HepG2 (cell line): Measurements from ENCODE around the gene PRKCE. TPM values are rescaled to one million over a fixed set of nuclear protein-coding genes. Genes with fewer than 3 reads are reported as not detected.

ENCODE experiments used
- ATRX ChIP-seq: sonication (generic); formaldehyde crosslinking; IDR thresholded peaks from 2 replicates; pipeline ENCODE4 v1.4.0; 2020; ENCODE audit warnings: missing genetic modification reagents, borderline replicate concordance
- POLR2G ChIP-seq: fragments of 200-400 bp; formaldehyde crosslinking; IDR thresholded peaks from 2 replicates; pipeline ENCODE4 v1.6.1; 2018; ENCODE audit warnings: mild to moderate bottlenecking, low read depth, low read length, moderate library complexity
- SALL1 ChIP-seq: sonication (generic); formaldehyde crosslinking; IDR thresholded peaks from 2 replicates; pipeline ENCODE4 v1.8.0; 2022; ENCODE audit warnings: mild to moderate bottlenecking, missing genetic modification reagents
- SOX13 ChIP-seq, 3 experiments: fragments of 450-650 bp in 1 of 3; sonication (generic) in 1 of 3; formaldehyde crosslinking in 1 of 3; IDR thresholded peaks in 2 of 3; conservative IDR thresholded peaks in 1 of 3; 2 replicates each; pipeline versions ENCODE4 v1.5.0 to v1.6.1; 2016 to 2020; ENCODE audit warnings: antibody characterized with exemption in 1 of 3, mild to moderate bottlenecking in 1 of 3, missing compliant biosample characterization in 1 of 3, missing genetic modification reagents in 1 of 3, moderate library complexity in 1 of 3
- SP5 ChIP-seq: IDR thresholded peaks from 2 replicates; pipeline ENCODE4 v1.6.1; 2016; ENCODE audit warnings: low read depth, borderline replicate concordance
- TARDBP ChIP-seq: sonication (generic); formaldehyde crosslinking; IDR thresholded peaks from 2 replicates; pipeline ENCODE4 v1.8.0; 2022; ENCODE audit warnings: mild to moderate bottlenecking, missing genetic modification reagents
- ZNF251 ChIP-seq: sonication (generic); formaldehyde crosslinking; IDR thresholded peaks from 2 replicates; pipeline ENCODE4 v1.9.0; 2021; ENCODE audit warnings: mild to moderate bottlenecking, missing genetic modification reagents
- ZNF383 ChIP-seq: sonication (generic); formaldehyde crosslinking; IDR thresholded peaks from 2 replicates; pipeline ENCODE4 v1.4.0; 2020; ENCODE audit warnings: missing genetic modification reagents, mild to moderate bottlenecking, borderline replicate concordance
- ZNF510 ChIP-seq: sonication (generic); formaldehyde crosslinking; IDR thresholded peaks from 2 replicates; pipeline ENCODE4 v1.4.0; 2020; ENCODE audit warnings: low read depth, mild to moderate bottlenecking, missing genetic modification reagents
- ZNF605 ChIP-seq: sonication (generic); formaldehyde crosslinking; IDR thresholded peaks from 2 replicates; pipeline ENCODE4 v1.8.0; 2022; ENCODE audit warnings: mild to moderate bottlenecking, missing genetic modification reagents
- polyA plus RNA-seq, 8 experiments: library from polyadenylated mRNA; depleted of rRNA in 3 of 8; stranded (reverse) in 7 of 8; unstranded in 1 of 8; fragments of >200 nt; fragmentation: Illumina TruSeq in 4 of 8; extraction: Trizol in 4 of 8; gene quantifications; 2 replicates each; pipeline versions ENCODE4 v1.2.1 to v1.2.3, GENCODE V29; 2011 to 2016; ENCODE audit warnings: low read depth in 4 of 8, missing spikeins in 1 of 8, mixed read lengths in 1 of 8; ENCODE audit not compliant: insufficient read depth in 1 of 8
- total RNA-seq, 5 experiments: library from RNA; depleted of rRNA; stranded (reverse); fragments of >200 nt; fragmentation: Illumina TruSeq; extraction: Trizol; gene quantifications; 2 replicates each; pipeline ENCODE4 v1.2.3, GENCODE V29; 2016; ENCODE audit warnings: low read depth in 1 of 5
- TF ChIP-seq, protein P1 (sequence below): sonication (generic); formaldehyde crosslinking; IDR thresholded peaks from 2 replicates; pipeline ENCODE4 v1.5.1; 2020; ENCODE audit warnings: missing genetic modification reagents, mild to moderate bottlenecking, borderline replicate concordance
- TF ChIP-seq, protein P2 (sequence below): IDR thresholded peaks from 2 replicates; pipeline ENCODE4 v1.4.0; 2020; ENCODE audit warnings: mild to moderate bottlenecking, missing genetic modification reagents
- TF ChIP-seq, protein P3 (sequence below): sonication (generic); formaldehyde crosslinking; IDR thresholded peaks from 2 replicates; pipeline ENCODE4 v1.4.0; 2020; ENCODE audit warnings: mild to moderate bottlenecking, missing genetic modification reagents
- TF ChIP-seq, protein P4 (sequence below): sonication (generic); formaldehyde crosslinking; IDR thresholded peaks from 2 replicates; pipeline ENCODE4 v1.8.0; 2022; ENCODE audit warnings: mild to moderate bottlenecking, missing genetic modification reagents, borderline replicate concordance

The PRKCE gene
- total and polyA plus RNA-seq, 2 of the 13 experiments (the other 11 are each of a cell fraction or from before 2014, with no cell fraction given) = 1.0 to 3.9 TPM

DNA sequence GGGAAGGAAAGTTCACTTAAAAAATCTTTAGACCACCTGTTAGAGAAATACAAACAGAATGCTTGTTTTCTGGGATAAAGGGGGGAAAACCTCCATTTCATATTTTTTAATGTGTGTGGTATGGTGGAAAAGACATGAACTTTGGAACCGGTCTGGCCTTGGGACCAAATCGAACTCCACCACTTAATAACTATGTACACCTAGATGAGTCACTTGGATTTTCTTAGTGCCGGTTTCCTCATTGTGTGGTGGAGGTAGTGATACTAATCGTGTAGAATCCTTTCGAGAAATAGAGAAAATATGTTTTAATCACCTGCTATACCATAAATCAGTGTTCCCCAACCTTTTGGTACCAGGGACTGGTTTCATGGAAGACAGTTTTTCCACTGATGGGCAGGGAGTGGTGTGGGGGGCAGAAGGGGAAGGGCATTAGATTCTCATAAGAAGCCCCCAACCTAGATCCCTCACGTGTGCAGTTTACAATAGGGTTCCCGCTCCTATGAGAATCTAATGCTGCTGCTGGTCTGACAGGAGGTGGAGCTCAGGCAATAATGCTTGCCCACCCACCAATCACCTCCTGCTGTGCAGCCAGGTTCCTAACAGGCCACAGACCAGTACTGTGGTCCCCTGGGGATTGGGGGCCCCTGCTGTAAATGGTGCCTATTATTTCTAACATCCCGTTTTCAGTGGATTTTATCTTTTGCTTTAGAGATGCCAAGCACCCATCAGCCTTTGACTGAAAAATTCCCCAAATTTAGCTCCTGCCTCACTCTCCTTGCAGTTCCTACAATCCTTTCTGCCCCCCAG lies 308.8 kb downstream of the PRKCE start (continued):
- TF ChIP-seq TARDBP (no peak), ZNF510 (CRISPR knock-in tag) (no peak), ATRX (CRISPR knock-in tag) (no peak), SALL1 (CRISPR knock-in tag) (peak; percentile 79; the same call in 1 of the 2 replicates), SP5 (CRISPR knock-in tag) (no peak), ZNF383 (CRISPR knock-in tag) (no peak), SOX13 (IDR thresholded peaks at IDR 0.05) (no peak), SOX13 (CRISPR knock-in tag; conservative IDR thresholded peaks at IDR 0.05 in 1 of 2, IDR thresholded peaks at IDR 0.05 in 1 of 2) (peak in 1 of 2 experiments; percentile 36; a peak in 1 of 4 replicates), ZNF251 (CRISPR knock-in tag) (no peak), ZNF605 (CRISPR knock-in tag) (no peak), POLR2G (no peak)
- TF ChIP-seq, protein P1, sequence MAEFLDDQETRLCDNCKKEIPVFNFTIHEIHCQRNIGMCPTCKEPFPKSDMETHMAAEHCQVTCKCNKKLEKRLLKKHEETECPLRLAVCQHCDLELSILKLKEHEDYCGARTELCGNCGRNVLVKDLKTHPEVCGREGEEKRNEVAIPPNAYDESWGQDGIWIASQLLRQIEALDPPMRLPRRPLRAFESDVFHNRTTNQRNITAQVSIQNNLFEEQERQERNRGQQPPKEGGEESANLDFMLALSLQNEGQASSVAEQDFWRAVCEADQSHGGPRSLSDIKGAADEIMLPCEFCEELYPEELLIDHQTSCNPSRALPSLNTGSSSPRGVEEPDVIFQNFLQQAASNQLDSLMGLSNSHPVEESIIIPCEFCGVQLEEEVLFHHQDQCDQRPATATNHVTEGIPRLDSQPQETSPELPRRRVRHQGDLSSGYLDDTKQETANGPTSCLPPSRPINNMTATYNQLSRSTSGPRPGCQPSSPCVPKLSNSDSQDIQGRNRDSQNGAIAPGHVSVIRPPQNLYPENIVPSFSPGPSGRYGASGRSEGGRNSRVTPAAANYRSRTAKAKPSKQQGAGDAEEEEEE = no peak
- TF ChIP-seq, protein P2, sequence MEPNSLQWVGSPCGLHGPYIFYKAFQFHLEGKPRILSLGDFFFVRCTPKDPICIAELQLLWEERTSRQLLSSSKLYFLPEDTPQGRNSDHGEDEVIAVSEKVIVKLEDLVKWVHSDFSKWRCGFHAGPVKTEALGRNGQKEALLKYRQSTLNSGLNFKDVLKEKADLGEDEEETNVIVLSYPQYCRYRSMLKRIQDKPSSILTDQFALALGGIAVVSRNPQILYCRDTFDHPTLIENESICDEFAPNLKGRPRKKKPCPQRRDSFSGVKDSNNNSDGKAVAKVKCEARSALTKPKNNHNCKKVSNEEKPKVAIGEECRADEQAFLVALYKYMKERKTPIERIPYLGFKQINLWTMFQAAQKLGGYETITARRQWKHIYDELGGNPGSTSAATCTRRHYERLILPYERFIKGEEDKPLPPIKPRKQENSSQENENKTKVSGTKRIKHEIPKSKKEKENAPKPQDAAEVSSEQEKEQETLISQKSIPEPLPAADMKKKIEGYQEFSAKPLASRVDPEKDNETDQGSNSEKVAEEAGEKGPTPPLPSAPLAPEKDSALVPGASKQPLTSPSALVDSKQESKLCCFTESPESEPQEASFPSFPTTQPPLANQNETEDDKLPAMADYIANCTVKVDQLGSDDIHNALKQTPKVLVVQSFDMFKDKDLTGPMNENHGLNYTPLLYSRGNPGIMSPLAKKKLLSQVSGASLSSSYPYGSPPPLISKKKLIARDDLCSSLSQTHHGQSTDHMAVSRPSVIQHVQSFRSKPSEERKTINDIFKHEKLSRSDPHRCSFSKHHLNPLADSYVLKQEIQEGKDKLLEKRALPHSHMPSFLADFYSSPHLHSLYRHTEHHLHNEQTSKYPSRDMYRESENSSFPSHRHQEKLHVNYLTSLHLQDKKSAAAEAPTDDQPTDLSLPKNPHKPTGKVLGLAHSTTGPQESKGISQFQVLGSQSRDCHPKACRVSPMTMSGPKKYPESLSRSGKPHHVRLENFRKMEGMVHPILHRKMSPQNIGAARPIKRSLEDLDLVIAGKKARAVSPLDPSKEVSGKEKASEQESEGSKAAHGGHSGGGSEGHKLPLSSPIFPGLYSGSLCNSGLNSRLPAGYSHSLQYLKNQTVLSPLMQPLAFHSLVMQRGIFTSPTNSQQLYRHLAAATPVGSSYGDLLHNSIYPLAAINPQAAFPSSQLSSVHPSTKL = peak; percentile 73
- TF ChIP-seq, protein P3, sequence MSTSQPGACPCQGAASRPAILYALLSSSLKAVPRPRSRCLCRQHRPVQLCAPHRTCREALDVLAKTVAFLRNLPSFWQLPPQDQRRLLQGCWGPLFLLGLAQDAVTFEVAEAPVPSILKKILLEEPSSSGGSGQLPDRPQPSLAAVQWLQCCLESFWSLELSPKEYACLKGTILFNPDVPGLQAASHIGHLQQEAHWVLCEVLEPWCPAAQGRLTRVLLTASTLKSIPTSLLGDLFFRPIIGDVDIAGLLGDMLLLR = no peak
- TF ChIP-seq, protein P4, sequence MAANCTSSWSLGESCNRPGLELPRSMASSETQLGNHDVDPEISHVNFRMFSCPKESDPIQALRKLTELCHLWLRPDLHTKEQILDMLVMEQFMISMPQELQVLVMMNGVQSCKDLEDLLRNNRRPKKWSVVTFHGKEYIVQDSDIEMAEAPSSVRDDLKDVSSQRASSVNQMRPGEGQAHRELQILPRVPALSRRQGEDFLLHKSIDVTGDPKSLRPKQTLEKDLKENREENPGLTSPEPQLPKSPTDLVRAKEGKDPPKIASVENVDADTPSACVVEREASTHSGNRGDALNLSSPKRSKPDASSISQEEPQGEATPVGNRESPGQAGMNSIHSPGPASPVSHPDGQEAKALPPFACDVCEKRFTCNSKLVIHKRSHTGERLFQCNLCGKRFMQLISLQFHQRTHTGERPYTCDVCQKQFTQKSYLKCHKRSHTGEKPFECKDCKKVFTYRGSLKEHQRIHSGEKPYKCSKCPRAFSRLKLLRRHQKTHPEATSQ (CRISPR knock-in tag) = no peak
